IMR-90 (cell line): Measurements from ENCODE around the gene PLCG1. TPM values are rescaled to one million over a fixed set of nuclear protein-coding genes. Genes with fewer than 3 reads are reported as not detected.

Experiments used
- ATAC-seq: fragments of 200-7000 bp; cut with Tn5 transposase; 2 replicates; pipeline ENCODE4 v1.9.1; 2020; ENCODE audit warnings: low read depth, mild to moderate bottlenecking, moderate library complexity
- BruUV-seq: library from RNA; stranded (reverse); fragments of 400-500 nt; replicated peaks from 2 replicates; lab custom pipeline; 2021; lab: Mats Ljungman, UMichigan
- CTCF ChIA-PET: fragments of 300-600 bp; formaldehyde crosslinking; extraction: SDS; loops from one replicate; lab custom pipeline; 2021; ENCODE audit warnings: antibody characterized with exemption; lab: Yijun Ruan, JAX
- POLR2A ChIA-PET: fragments of 300-600 bp; sonication (Branson Sonifier 250); formaldehyde crosslinking; loops from one replicate; lab custom pipeline; 2022; ENCODE audit warnings: antibody characterized with exemption; ENCODE audit not compliant: unreplicated experiment; lab: Charles Lee
- DNase-seq: peaks from one replicate; pipeline ENCODE4 v3.0.0; 2013
- H2AFZ ChIP-seq: replicated peaks from 2 replicates; pipeline ENCODE3; 2013; ENCODE audit warnings: low read length, mild to moderate bottlenecking; ENCODE audit not compliant: poor library complexity
- H2AK5ac ChIP-seq: 2 replicates; pipeline ENCODE4 v1.6.1; 2013; ENCODE audit warnings: low read depth, low read length, inconsistent platforms
- H2AK9ac ChIP-seq: replicated peaks from 2 replicates; pipeline ENCODE3; 2013; ENCODE audit warnings: mild to moderate bottlenecking, low read depth, low read length, moderate library complexity; ENCODE audit not compliant: poor library complexity
- H2BK120ac ChIP-seq: 2 replicates; pipeline ENCODE4 v1.6.1; 2013; ENCODE audit warnings: low read depth, low read length, inconsistent platforms
- H2BK15ac ChIP-seq: 3 replicates; pipeline ENCODE4 v1.6.1; 2013; ENCODE audit warnings: low read depth, low read length, inconsistent platforms
- H2BK20ac ChIP-seq: 2 replicates; pipeline ENCODE4 v1.6.1; 2013; ENCODE audit warnings: low read depth, mild to moderate bottlenecking, inconsistent platforms, low read length, moderate library complexity
- H2BK5ac ChIP-seq: 2 replicates; pipeline ENCODE4 v1.6.1; 2013; ENCODE audit warnings: mild to moderate bottlenecking, low read depth, low read length, inconsistent platforms; ENCODE audit not compliant: poor library complexity, severe bottlenecking
- H3K14ac ChIP-seq: replicated peaks from 2 replicates; pipeline ENCODE4 v1.6.1; 2013; ENCODE audit warnings: low read depth, low read length, inconsistent platforms
- H3K18ac ChIP-seq: 2 replicates; pipeline ENCODE4 v1.6.1; 2013; ENCODE audit warnings: low read depth, low read length, control low read depth
- H3K23ac ChIP-seq: 2 replicates; pipeline ENCODE4 v1.6.1; 2013; ENCODE audit warnings: low read depth, low read length, inconsistent platforms
- H3K27ac ChIP-seq: 2 replicates; pipeline ENCODE4 v1.5.1; 2013; ENCODE audit warnings: mild to moderate bottlenecking, control low read depth, low read length; ENCODE audit not compliant: insufficient read depth
- H3K27me3 ChIP-seq: 2 replicates; pipeline ENCODE4 v1.6.1; 2013; ENCODE audit warnings: low read length; ENCODE audit not compliant: control insufficient read depth, insufficient read depth
- H3K36me3 ChIP-seq: 2 replicates; pipeline ENCODE4 v1.6.1; 2013; ENCODE audit warnings: low read length, mixed read lengths; ENCODE audit not compliant: control insufficient read depth, insufficient read depth
- H3K4ac ChIP-seq: 2 replicates; pipeline ENCODE4 v1.6.1; 2013; ENCODE audit warnings: low read depth, low read length, inconsistent platforms
- H3K4me1 ChIP-seq: 2 replicates; pipeline ENCODE4 v1.6.1; 2013; ENCODE audit warnings: low read length, mixed read lengths; ENCODE audit not compliant: control insufficient read depth, insufficient read depth
- H3K4me2 ChIP-seq: 2 replicates; pipeline ENCODE4 v1.6.1; 2013; ENCODE audit warnings: low read depth, mild to moderate bottlenecking, control low read depth, low read length, moderate library complexity
- H3K4me3 ChIP-seq: 2 replicates; pipeline ENCODE4 v1.5.1; 2013; ENCODE audit warnings: low read depth, mild to moderate bottlenecking, control low read depth, low read length, moderate library complexity; ENCODE audit not compliant: insufficient read depth
- H3K56ac ChIP-seq: 2 replicates; pipeline ENCODE4 v1.6.1; 2013; ENCODE audit warnings: low read length, inconsistent platforms; ENCODE audit not compliant: insufficient read depth; ENCODE audit errors: extremely low read depth
- H3K79me1 ChIP-seq, 2 experiments: 2 replicates each; pipeline ENCODE4 v1.6.1; 2013; ENCODE audit warnings: low read length in 2 of 2, inconsistent platforms in 1 of 2, low read depth in 1 of 2
- H3K9ac ChIP-seq: 2 replicates; pipeline ENCODE4 v1.6.1; 2013; ENCODE audit warnings: low read depth, low read length, control low read depth
- H3K9me1 ChIP-seq: 2 replicates; pipeline ENCODE4 v1.6.1; 2013; ENCODE audit warnings: low read length, inconsistent platforms; ENCODE audit not compliant: insufficient read depth
- H3K9me3 ChIP-seq: 2 replicates; pipeline ENCODE4 v1.6.1; 2013; ENCODE audit warnings: low read length; ENCODE audit not compliant: control insufficient read depth, insufficient read depth
- H4K20me1 ChIP-seq: 2 replicates; pipeline ENCODE4 v1.6.1; 2013; ENCODE audit warnings: low read length, inconsistent platforms; ENCODE audit not compliant: insufficient read depth
- H4K5ac ChIP-seq: 2 replicates; pipeline ENCODE4 v1.6.1; 2013; ENCODE audit warnings: mild to moderate bottlenecking, low read depth, low read length, control low read depth
- H4K8ac ChIP-seq, 2 experiments: 2 replicates each; pipeline ENCODE4 v1.6.1; 2013; ENCODE audit warnings: low read depth in 2 of 2, low read length in 2 of 2, control low read depth in 1 of 2, inconsistent platforms in 1 of 2
- H4K91ac ChIP-seq: 2 replicates; pipeline ENCODE4 v1.6.1; 2013; ENCODE audit warnings: low read depth, low read length, inconsistent platforms; ENCODE audit not compliant: insufficient read depth
- BHLHE40 ChIP-seq: fragments of 150-350 bp; IDR thresholded peaks from 2 replicates; pipeline ENCODE4 v1.6.1; 2016; ENCODE audit warnings: mild to moderate bottlenecking, low read depth, low read length
- CEBPB ChIP-seq: IDR thresholded peaks from 2 replicates; pipeline ENCODE4 v1.6.1; 2012; ENCODE audit warnings: low read depth, low read length, improper control_type of control experiment
- CHD1 ChIP-seq: IDR thresholded peaks from 2 replicates; pipeline ENCODE4 v1.6.1; 2012; ENCODE audit warnings: low read depth, low read length, improper control_type of control experiment
- FOS ChIP-seq: fragments of 150-350 bp; IDR thresholded peaks from 2 replicates; pipeline ENCODE4 v1.6.1; 2016; ENCODE audit warnings: low read depth, low read length
- MXI1 ChIP-seq: IDR thresholded peaks from 2 replicates; pipeline ENCODE4 v1.6.1; 2012; ENCODE audit warnings: low read depth, mild to moderate bottlenecking, low read length, moderate library complexity, borderline replicate concordance
- POLR2A ChIP-seq: IDR thresholded peaks from 2 replicates; pipeline ENCODE4 v1.6.1; 2012; ENCODE audit warnings: mild to moderate bottlenecking, low read depth, low read length
- RFX5 ChIP-seq: IDR thresholded peaks from 2 replicates; pipeline ENCODE4 v1.8.0; 2012; ENCODE audit warnings: low read depth, mild to moderate bottlenecking, low read length, moderate library complexity
- SMC3 ChIP-seq: fragments of 150-350 bp; IDR thresholded peaks from 2 replicates; pipeline ENCODE4 v1.6.1; 2016; ENCODE audit warnings: low read depth, mild to moderate bottlenecking, antibody characterized with exemption, low read length, moderate library complexity
- WGBS, 2 experiments: methylation state at CpG; one replicate each; pipeline versions ENCODE4 v1.1.5 to v1.1.7; 2013; ENCODE audit warnings: missing lambda C conversion rate in 2 of 2; ENCODE audit not compliant: insufficient read length in 1 of 2; ENCODE audit errors: extremely low coverage in 2 of 2; 5-methylcytosine and 5-hydroxymethylcytosine counted together
- dilution Hi-C: fragments of 300-500 bp; cut with HindIII; formaldehyde crosslinking; loops from one replicate; pipeline ENCODE4 v1.14.3; 2018; ENCODE audit warnings: low sequenced_read_pairs; ENCODE audit not compliant: unreplicated experiment
- in situ Hi-C: fragments of 300-500 bp; cut with MboI; formaldehyde crosslinking; loops from 3 replicates; pipeline ENCODE4 v1.14.3; 2019; ENCODE audit warnings: low sequenced_read_pairs, inconsistent platforms, mixed read lengths
- intact Hi-C: fragments of 100-400 bp; cut with micrococcal nuclease; formaldehyde crosslinking; loops from 2 replicates; pipeline ENCODE4 v1.10.0; 2022
- polyA plus RNA-seq, 3 experiments: library from polyadenylated mRNA; depleted of rRNA; stranded (reverse); fragments of >200 nt; gene quantifications; 2 replicates each; pipeline ENCODE4 v1.2.3, GENCODE V29; 2012; ENCODE audit warnings: low replicate concordance in 1 of 3
- total RNA-seq: library from RNA; depleted of rRNA; stranded (reverse); fragments of >200 nt; gene quantifications from 2 replicates; pipeline ENCODE4 v1.2.3, GENCODE V29; 2012
- TF ChIP-seq, protein P1 (sequence below): fragments of 150-350 bp; IDR thresholded peaks from 2 replicates; pipeline ENCODE4 v1.6.1; 2016; ENCODE audit warnings: low read depth, mild to moderate bottlenecking, low read length, moderate library complexity, borderline replicate concordance
- TF ChIP-seq, protein P2 (sequence below): conservative IDR thresholded peaks from 2 replicates; pipeline ENCODE4 v1.5.1; 2012; ENCODE audit warnings: mild to moderate bottlenecking, low read depth, low read length, improper control_type of control experiment
- TF ChIP-seq, protein P3 (sequence below): fragments of 150-350 bp; IDR thresholded peaks from 2 replicates; pipeline ENCODE4 v1.6.1; 2017; ENCODE audit warnings: mild to moderate bottlenecking, antibody characterized with exemption, low read length, low read depth

PLCG1 gene
- total and polyA plus RNA-seq, 2 of the 4 experiments (the other 2 are of a cell fraction) = 59.1 to 69.1 TPM

DNA sequence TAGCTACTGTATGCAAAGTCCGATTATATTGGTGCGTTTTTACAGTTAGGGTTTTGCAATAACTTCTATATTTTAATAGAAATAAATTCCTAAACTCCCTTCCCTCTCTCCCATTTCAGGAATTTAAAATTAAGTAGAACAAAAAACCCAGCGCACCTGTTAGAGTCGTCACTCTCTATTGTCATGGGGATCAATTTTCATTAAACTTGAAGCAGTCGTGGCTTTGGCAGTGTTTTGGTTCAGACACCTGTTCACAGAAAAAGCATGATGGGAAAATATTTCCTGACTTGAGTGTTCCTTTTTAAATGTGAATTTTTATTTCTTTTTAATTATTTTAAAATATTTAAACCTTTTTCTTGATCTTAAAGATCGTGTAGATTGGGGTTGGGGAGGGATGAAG lies 13.7 kb upstream of the PLCG1 start:
- Histone ChIP-seq H3K4me2 (no peak overlapping the region), H4K8ac (no peak overlapping the region), H2BK20ac (no peak overlapping the region), H3K79me1 (peaks cover 0 to 21% of the 10 kb centered on the region in 2 experiments; a peak in 2 of 4 replicates), H3K27me3 (no peaks in the 10 kb centered on the region), H2AK5ac (no peak overlapping the region), H3K9me3 (no peaks in the 10 kb centered on the region), H2AFZ (no peak overlapping the region), H3K18ac (no peak overlapping the region), H4K5ac (no peak overlapping the region), H3K36me3 (peaks cover 62% of the 10 kb centered on the region), H2BK5ac (no peak overlapping the region), H2BK120ac (no peak overlapping the region), H3K4ac (no peak overlapping the region), H3K23ac (no peak overlapping the region), H3K4me1 (no peaks in the 10 kb centered on the region), H3K14ac (no peak overlapping the region), H3K56ac (no peak overlapping the region), H3K9ac (no peak overlapping the region), H4K91ac (no peak overlapping the region), H3K4me3 (no peak overlapping the region), H2BK15ac (no peak overlapping the region), H3K27ac (no peak overlapping the region), H4K20me1 (no peaks in the 10 kb centered on the region; the same call in 1 of the 2 replicates), H3K9me1 (peaks cover 7% of the 10 kb centered on the region; the same call in 1 of the 2 replicates), H2AK9ac (no peak overlapping the region)
- ATAC-seq (no peak), DNase-seq (no peak)
- in situ Hi-C loops (no loop called here), intact Hi-C loops (no loop called here), dilution Hi-C loops (no loop called here)
- no peak for TF ChIP-seq SMC3
- no peak for TF ChIP-seq FOS
- no peak for TF ChIP-seq BHLHE40
- no peak for TF ChIP-seq POLR2A
- TF ChIP-seq, protein P1, sequence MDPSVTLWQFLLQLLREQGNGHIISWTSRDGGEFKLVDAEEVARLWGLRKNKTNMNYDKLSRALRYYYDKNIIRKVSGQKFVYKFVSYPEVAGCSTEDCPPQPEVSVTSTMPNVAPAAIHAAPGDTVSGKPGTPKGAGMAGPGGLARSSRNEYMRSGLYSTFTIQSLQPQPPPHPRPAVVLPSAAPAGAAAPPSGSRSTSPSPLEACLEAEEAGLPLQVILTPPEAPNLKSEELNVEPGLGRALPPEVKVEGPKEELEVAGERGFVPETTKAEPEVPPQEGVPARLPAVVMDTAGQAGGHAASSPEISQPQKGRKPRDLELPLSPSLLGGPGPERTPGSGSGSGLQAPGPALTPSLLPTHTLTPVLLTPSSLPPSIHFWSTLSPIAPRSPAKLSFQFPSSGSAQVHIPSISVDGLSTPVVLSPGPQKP = no peak
- TF ChIP-seq RFX5 = no peak
- TF ChIP-seq CHD1 = no peak
- TF ChIP-seq CEBPB = no peak
- TF ChIP-seq, protein P2, sequence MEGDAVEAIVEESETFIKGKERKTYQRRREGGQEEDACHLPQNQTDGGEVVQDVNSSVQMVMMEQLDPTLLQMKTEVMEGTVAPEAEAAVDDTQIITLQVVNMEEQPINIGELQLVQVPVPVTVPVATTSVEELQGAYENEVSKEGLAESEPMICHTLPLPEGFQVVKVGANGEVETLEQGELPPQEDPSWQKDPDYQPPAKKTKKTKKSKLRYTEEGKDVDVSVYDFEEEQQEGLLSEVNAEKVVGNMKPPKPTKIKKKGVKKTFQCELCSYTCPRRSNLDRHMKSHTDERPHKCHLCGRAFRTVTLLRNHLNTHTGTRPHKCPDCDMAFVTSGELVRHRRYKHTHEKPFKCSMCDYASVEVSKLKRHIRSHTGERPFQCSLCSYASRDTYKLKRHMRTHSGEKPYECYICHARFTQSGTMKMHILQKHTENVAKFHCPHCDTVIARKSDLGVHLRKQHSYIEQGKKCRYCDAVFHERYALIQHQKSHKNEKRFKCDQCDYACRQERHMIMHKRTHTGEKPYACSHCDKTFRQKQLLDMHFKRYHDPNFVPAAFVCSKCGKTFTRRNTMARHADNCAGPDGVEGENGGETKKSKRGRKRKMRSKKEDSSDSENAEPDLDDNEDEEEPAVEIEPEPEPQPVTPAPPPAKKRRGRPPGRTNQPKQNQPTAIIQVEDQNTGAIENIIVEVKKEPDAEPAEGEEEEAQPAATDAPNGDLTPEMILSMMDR = no peak
- TF ChIP-seq, protein P3, sequence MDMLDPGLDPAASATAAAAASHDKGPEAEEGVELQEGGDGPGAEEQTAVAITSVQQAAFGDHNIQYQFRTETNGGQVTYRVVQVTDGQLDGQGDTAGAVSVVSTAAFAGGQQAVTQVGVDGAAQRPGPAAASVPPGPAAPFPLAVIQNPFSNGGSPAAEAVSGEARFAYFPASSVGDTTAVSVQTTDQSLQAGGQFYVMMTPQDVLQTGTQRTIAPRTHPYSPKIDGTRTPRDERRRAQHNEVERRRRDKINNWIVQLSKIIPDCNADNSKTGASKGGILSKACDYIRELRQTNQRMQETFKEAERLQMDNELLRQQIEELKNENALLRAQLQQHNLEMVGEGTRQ = no peak
- no peak for TF ChIP-seq MXI1
- CTCF ChIA-PET = no interaction called here
- BruUV-seq = no TSS peak
- WGBS, 2 experiments = no CpG with 5 or more reads among the region's 6 CpGs
- POLR2A ChIA-PET = no interaction called here
